NOMO-1 treated with dmso at 0.1 percent for 144 hours (cell line): ENCODE results near the gene ZBTB20.

ENCODE experiments used
- DNase-seq: peaks from one replicate; lab custom pipeline; 2025; ENCODE audit not compliant: unreplicated experiment; lab: John Stamatoyannopoulos, UW

ZBTB20 gene

GRCh38 chr3:114874522-114874971, 272.5 kb downstream of the ZBTB20 start:
- DNase-seq, result no peak

- no peak for DNase-seq
Measured at GRCh38 chr3:114873591-114873990, 273.5 kb downstream of the ZBTB20 start.

- DNase-seq, result no peak
Measured at GRCh38 chr3:114872588-114872987, 274.5 kb downstream of the ZBTB20 start.

- no peak for DNase-seq
Measured at GRCh38 chr3:114872050-114872449, 275.0 kb downstream of the ZBTB20 start.

GRCh38 chr3:114867835-114868503, 279.1 kb downstream of the ZBTB20 start:
- DNase-seq, result no peak

GRCh38 chr3:114867359-114867758, 279.7 kb downstream of the ZBTB20 start:
- DNase-seq, result no peak

GRCh38 chr3:114866430-114866829, 280.7 kb downstream of the ZBTB20 start:
- no peak for DNase-seq

GRCh38 chr3:114864970-114865369, 282.1 kb downstream of the ZBTB20 start:
- no peak for DNase-seq

GRCh38 chr3:114863848-114864247, 283.2 kb downstream of the ZBTB20 start:
- DNase-seq, result no peak

GRCh38 chr3:114861666-114862065, 285.4 kb downstream of the ZBTB20 start:
- no peak for DNase-seq

- DNase-seq, result no peak
Measured at GRCh38 chr3:114860531-114860930, 286.6 kb downstream of the ZBTB20 start.

GRCh38 chr3:114858329-114858728, 288.8 kb downstream of the ZBTB20 start:
- DNase-seq, result no peak

GRCh38 chr3:114857299-114857701, 289.8 kb downstream of the ZBTB20 start:
- no peak for DNase-seq

- no peak for DNase-seq
Measured at GRCh38 chr3:114856835-114857234, 290.3 kb downstream of the ZBTB20 start.

- no peak for DNase-seq
Measured at GRCh38 chr3:114855839-114856238, 291.2 kb downstream of the ZBTB20 start.

- DNase-seq, result no peak
Measured at GRCh38 chr3:114852966-114853365, 294.1 kb downstream of the ZBTB20 start.

- no peak for DNase-seq
Measured at GRCh38 chr3:114850898-114851297, 296.2 kb downstream of the ZBTB20 start.

- no peak for DNase-seq
Measured at GRCh38 chr3:114848643-114849350, 298.3 kb downstream of the ZBTB20 start.

GRCh38 chr3:114848082-114848481, 299.0 kb downstream of the ZBTB20 start:
- DNase-seq, result no peak

- no peak for DNase-seq
Measured at GRCh38 chr3:114847564-114847963, 299.5 kb downstream of the ZBTB20 start.

- no peak for DNase-seq
Measured at GRCh38 chr3:114846779-114847178, 300.3 kb downstream of the ZBTB20 start.

GRCh38 chr3:114846252-114846651, 300.8 kb downstream of the ZBTB20 start:
- no peak for DNase-seq

GRCh38 chr3:114841515-114841914, 305.6 kb downstream of the ZBTB20 start:
- no peak for DNase-seq
